ENCODE results near the gene TIMP2. TPM values are rescaled to one million over a fixed set of nuclear protein-coding genes. Genes with fewer than 3 reads are reported as not detected.
A peak's percentile ranks its signal among the peaks of the same experiment; 100 is the strongest.

TIMP2 gene
- total and polyA plus RNA-seq, 2 of the 13 experiments (the other 11 are each of a cell fraction or from before 2014, with no cell fraction given), result 3.8 to 8.5 TPM

GRCh38 chr17:78933959-78934568, 8.9 kb upstream of the TIMP2 start (continued):
- TF ChIP-seq ZNF687 (CRISPR knock-in tag; IDR thresholded peaks at IDR 0.05) (peak; percentile 48; the same call in 1 of the 2 replicates), TFAP4 (IDR thresholded peaks at IDR 0.05; ENCODE audit: borderline replicate concordance, low read depth) (peak; percentile 63; the same call in 1 of the 2 replicates), SAFB2 (CRISPR knock-in tag; IDR thresholded peaks at IDR 0.05; ENCODE audit: borderline replicate concordance, low read depth) (no peak), HIVEP1 (CRISPR knock-in tag; IDR thresholded peaks at IDR 0.05) (peak; percentile 40; the same call in 1 of the 2 replicates)
